LNCAP (cell line): ENCODE measurements around the gene HTR7.
A peak's percentile ranks its signal among the peaks of the same experiment; 100 is the strongest.

Experiments used
- CTCF ChIP-seq: fragments of 450-650 bp; IDR thresholded peaks from 2 replicates; pipeline ENCODE4 v1.5.1; 2017; ENCODE audit warnings: mild to moderate bottlenecking

The HTR7 gene

GRCh38 chr10:90799172-90799571 is 58.7 kb downstream of the HTR7 start:
- no peak for TF ChIP-seq CTCF

DNA sequence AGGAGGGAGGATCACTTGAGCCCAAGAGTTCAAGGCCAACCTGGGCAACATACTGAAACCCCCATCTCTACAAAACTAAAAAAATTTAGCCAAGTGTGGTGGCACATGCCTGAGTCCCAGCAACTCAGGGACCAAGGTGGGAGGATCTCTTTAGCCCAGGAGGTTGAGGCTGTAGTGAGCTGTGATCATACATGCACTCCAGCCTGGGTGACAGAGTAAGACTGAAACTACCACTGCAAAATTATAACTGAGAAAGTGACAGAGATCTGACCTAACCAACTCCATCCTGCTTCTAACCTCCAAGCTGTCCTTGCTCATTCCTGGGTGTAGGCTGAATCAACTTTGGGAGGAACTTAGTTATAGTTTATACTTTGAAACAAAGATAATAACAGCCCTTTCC is 59.4 kb downstream of the HTR7 start:
- no peak for TF ChIP-seq CTCF

GRCh38 chr10:90790422-90790821 is 67.4 kb downstream of the HTR7 start:
- no peak for TF ChIP-seq CTCF

DNA sequence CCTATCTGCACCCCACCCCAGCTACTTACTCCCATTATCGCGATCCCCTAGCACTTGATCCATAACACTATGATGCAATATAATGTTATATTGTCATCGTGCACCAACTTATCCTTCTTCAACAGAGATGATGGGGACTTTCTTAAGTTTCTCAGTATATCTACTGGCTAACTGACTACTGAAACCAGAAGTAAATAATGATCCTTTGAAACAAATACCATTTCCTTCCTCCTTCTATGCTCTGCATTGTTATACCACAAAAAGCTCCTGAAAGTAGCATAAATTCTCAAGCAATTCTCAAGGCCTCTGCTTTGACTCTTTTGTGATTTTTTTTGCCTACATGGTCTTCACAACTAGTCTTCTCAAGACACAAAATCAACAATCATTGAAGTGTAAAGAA is 68.9 kb downstream of the HTR7 start:
- TF ChIP-seq CTCF, result no peak

DNA sequence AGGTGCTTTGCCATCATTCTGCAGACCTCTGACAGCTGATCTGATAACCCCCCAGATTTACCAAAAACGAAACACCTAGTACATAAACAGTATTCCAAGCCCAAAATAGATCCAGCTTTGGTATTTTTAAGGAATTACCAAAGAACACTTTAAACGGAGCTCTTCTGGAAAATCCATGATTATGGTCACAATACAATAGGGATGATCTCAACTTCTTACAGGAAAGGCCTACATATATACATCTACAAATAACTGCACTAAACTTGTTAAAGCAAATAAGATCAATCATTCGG is 69.7 kb downstream of the HTR7 start:
- TF ChIP-seq CTCF, result peak; percentile 23

GRCh38 chr10:90787393-90788198 is 70.2 kb downstream of the HTR7 start:
- TF ChIP-seq CTCF, result peak; percentile 94

- TF ChIP-seq CTCF, result no peak
These were observed 72.1 kb downstream of the HTR7 start for GRCh38 chr10:90785782-90786181.

DNA sequence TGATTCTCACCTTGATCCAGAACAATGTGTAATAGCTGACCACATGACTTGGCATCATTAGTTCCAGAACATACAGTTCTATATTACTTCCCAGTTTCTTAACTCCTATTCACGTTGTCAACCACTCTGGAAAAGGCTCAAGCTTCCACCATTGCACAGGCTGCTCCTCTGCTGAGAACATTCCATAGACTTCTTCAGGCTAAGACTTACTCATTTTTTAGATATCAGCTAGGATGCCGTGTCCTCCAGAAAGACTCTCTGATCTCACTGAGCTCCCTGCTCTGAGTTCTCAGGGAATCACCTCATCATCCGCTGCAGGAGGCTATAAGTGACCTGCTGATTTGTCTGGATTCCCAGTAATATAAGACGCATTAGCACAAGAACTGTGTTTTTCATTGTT is 73.1 kb downstream of the HTR7 start:
- no peak for TF ChIP-seq CTCF
